Nephron (organoid): ENCODE results near the gene GIMAP1.

Source experiments
- H3K27ac Mint-ChIP-seq, 3 experiments: 2 replicates each; pipeline ENCODE4 v1.8.0; 2020; ENCODE audit warnings: mixed read lengths in 3 of 3, mild to moderate bottlenecking in 2 of 3, moderate library complexity in 1 of 3
- H3K27me3 Mint-ChIP-seq: 2 replicates; pipeline ENCODE4 v1.8.0; 2021; ENCODE audit warnings: low read depth, mild to moderate bottlenecking, moderate library complexity, mixed read lengths
- H3K36me3 Mint-ChIP-seq: 2 replicates; pipeline ENCODE4 v1.8.0; 2020; ENCODE audit warnings: low read depth, mixed read lengths
- H3K4me1 Mint-ChIP-seq: 2 replicates; pipeline ENCODE4 v1.8.0; 2020; ENCODE audit warnings: mixed read lengths
- H3K4me3 Mint-ChIP-seq, 3 experiments: 2 replicates each; pipeline ENCODE4 v1.8.0; 2020; ENCODE audit warnings: mild to moderate bottlenecking in 3 of 3, mixed read lengths in 3 of 3, moderate library complexity in 2 of 3
- H3K9me3 Mint-ChIP-seq: 2 replicates; pipeline ENCODE4 v1.8.0; 2020; ENCODE audit warnings: mixed read lengths
- CTCF ChIP-seq, 3 experiments: fragments of 200-600 bp; sonication (generic); IDR thresholded peaks; one replicate each; pipeline ENCODE4 v1.5.0; 2021; ENCODE audit warnings: antibody characterized with exemption in 3 of 3; ENCODE audit not compliant: unreplicated experiment in 3 of 3

Gene GIMAP1

GRCh38 chr7:150719960-150720891, 3.8 kb downstream of the GIMAP1 start:
- Mint-ChIP-seq H3K4me3 (no peak overlapping the region), H3K9me3 (peaks cover 2% of the 10 kb centered on the region), H3K36me3 (no peaks in the 10 kb centered on the region), H3K4me1 (peaks cover 13% of the 10 kb centered on the region), H3K27me3 (no peaks in the 10 kb centered on the region), H3K27ac (no peak overlapping the region)
- no peak for TF ChIP-seq CTCF (IDR thresholded peaks at IDR 0.05; ENCODE audit: unreplicated experiment in 3 of 3)

- no peak overlapping the region for H3K27ac Mint-ChIP-seq
- H3K4me1 Mint-ChIP-seq = peaks cover 8% of the 10 kb centered on the region
- H3K9me3 Mint-ChIP-seq = peaks cover 8% of the 10 kb centered on the region
- TF ChIP-seq CTCF (IDR thresholded peaks at IDR 0.05; ENCODE audit: unreplicated experiment in 3 of 3) = no peak
- no peaks in the 10 kb centered on the region for H3K36me3 Mint-ChIP-seq
- H3K27me3 Mint-ChIP-seq = no peaks in the 10 kb centered on the region
- H3K4me3 Mint-ChIP-seq = no peak overlapping the region
Measured at GRCh38 chr7:150721970-150722373, 5.6 kb downstream of the GIMAP1 start.

- Mint-ChIP-seq H3K27me3 (no peaks in the 10 kb centered on the region), H3K4me1 (peaks cover 4% of the 10 kb centered on the region), H3K27ac (no peak overlapping the region), H3K9me3 (peaks cover 14% of the 10 kb centered on the region), H3K4me3 (no peak overlapping the region), H3K36me3 (no peaks in the 10 kb centered on the region)
- TF ChIP-seq CTCF (IDR thresholded peaks at IDR 0.05; ENCODE audit: unreplicated experiment in 3 of 3) = no peak
Measured at GRCh38 chr7:150722431-150722931, 6.1 kb downstream of the GIMAP1 start.

- Mint-ChIP-seq H3K4me1 (peaks cover 4% of the 10 kb centered on the region), H3K4me3 (no peak overlapping the region), H3K27ac (no peak overlapping the region), H3K27me3 (no peaks in the 10 kb centered on the region), H3K9me3 (peaks cover 22% of the 10 kb centered on the region), H3K36me3 (no peaks in the 10 kb centered on the region)
- no peak for TF ChIP-seq CTCF (IDR thresholded peaks at IDR 0.05; ENCODE audit: unreplicated experiment in 3 of 3)
Measured at GRCh38 chr7:150723467-150723866, 7.1 kb downstream of the GIMAP1 start.

- H3K4me1 Mint-ChIP-seq = no peaks in the 10 kb centered on the region
- H3K27ac Mint-ChIP-seq = no peak overlapping the region
- no peak overlapping the region for H3K4me3 Mint-ChIP-seq
- H3K9me3 Mint-ChIP-seq = peaks cover 25% of the 10 kb centered on the region
- no peaks in the 10 kb centered on the region for H3K36me3 Mint-ChIP-seq
- H3K27me3 Mint-ChIP-seq = no peaks in the 10 kb centered on the region
- no peak for TF ChIP-seq CTCF (IDR thresholded peaks at IDR 0.05; ENCODE audit: unreplicated experiment in 3 of 3)
Measured at GRCh38 chr7:150727381-150727780, 11.0 kb downstream of the GIMAP1 start.
